NCI-H1417 (cell line): ENCODE measurements around the gene ADPRS.

Experiments
- DNase-seq, 3 experiments: peaks; one replicate each; lab custom pipeline; 2025; lab: John Stamatoyannopoulos, UW

ADPRS gene, protein sequence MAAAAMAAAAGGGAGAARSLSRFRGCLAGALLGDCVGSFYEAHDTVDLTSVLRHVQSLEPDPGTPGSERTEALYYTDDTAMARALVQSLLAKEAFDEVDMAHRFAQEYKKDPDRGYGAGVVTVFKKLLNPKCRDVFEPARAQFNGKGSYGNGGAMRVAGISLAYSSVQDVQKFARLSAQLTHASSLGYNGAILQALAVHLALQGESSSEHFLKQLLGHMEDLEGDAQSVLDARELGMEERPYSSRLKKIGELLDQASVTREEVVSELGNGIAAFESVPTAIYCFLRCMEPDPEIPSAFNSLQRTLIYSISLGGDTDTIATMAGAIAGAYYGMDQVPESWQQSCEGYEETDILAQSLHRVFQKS

DNA sequence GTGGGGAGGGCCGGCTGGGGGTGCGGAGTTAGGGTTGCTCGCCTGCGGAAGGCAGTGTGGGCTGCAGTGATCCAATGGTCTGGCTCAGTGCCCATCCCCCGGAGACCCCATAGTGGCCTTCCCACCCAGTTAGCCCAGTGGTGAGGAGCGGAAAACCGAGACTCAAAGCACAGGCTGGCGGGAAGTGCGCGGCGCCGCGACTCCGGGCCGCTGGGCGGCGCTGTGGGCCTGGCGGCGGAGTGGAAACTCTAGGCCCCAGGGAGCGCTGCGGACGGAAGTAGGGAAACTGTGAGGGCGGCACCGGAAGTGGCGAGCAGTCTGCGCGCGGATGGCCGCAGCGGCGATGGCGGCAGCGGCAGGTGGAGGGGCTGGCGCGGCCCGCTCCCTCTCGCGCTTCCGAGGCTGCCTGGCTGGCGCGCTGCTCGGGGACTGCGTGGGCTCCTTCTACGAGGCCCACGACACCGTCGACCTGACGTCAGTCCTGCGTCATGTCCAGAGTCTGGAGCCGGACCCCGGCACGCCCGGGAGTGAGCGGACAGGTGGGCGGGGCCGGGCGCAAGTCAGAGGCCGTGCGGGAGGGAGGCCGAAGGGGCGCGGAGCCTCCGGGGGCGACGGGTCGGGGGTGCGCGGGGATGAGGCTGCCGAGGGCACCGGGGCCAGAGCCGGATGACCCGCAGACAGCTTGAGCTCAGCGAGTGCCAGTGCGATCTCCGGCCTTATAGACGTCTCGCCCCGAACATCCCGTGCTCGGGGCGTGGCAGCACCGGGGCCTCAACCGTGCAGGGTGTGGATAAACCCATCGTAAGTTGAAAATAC, at the start of gene ADPRS:
Gene ADPRS, plus strand, starts transcription at position 316 of the 816 bp plus-strand sequence. Its CDS starts 13 bp downstream, at position 329.
- DNase-seq: peak; percentile 83 to 90 (median 87)

DNA sequence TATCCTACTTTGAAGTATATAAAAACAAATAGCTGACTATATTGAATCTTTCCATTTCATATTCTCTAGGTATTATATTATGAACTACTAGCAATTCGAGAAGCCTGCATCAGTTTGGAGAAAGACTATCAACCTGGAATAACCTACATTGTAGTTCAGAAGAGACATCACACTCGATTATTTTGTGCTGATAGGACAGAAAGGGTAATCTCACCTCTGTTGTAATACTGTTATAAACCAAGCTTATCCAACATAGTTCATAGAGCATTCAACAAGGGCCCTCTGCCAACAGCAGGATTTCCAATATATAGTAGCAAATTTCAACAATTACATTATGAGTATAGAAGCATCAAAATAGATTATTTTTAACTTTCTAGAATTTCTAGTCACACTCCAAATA, 48.5 kb upstream of the ADPRS start:
- DNase-seq: no peak

DNA sequence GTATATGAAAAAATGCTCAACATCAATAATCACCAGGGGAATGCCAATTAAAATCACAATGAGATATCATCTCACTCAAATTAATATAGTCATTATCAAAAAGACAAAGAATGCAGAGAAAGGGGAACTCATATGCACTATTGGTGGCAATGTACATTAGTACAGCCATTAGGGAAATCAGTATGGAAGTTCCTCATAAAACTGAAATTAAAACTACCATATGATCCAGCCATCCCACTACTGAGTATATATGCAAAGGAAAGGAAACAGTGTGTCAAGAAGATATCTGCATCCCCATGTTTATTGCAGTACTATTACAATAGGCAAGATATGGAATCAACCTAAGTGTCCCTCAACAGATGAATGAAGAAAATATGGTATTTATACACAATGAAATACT, 36.9 kb upstream of the ADPRS start:
- no peak for DNase-seq

DNA sequence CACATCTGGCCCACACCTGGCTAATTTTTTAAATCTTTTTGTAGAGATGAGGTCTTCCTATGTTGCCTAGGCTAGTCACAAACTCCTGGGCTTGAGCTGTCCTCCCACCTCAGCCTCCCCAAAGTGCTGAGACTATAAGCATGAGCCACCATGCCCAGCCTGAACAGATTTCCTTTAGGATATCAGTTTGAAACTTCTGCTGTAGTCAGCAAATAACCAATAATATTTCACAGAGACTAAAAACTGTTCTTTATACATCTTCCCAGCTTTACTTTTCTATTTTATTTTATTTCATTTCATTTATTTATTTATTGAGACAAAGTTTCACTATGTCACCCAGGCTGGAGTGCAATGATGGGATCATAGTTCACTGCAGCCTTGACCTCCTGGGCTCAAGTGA, 34.7 kb upstream of the ADPRS start:
- no peak for DNase-seq

DNA sequence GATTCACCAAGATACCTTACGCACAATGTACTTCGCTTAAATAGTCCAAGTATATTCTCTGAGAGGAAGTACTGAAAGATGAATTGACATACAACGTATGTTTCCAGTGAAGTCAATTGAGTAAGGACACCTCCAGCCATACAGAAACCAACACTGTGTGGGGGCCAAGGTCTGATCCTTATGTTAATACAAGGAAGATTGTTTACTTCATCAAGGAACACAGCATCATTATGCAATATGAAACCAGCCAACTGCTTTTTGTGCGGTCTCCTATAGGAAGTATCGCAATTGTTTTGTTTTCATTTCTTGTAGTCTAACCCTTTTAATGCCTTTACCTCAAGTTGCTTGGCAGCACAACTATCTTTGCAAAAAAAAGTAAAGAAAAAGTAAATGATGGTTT, 33.0 kb upstream of the ADPRS start:
- DNase-seq: no peak

DNA sequence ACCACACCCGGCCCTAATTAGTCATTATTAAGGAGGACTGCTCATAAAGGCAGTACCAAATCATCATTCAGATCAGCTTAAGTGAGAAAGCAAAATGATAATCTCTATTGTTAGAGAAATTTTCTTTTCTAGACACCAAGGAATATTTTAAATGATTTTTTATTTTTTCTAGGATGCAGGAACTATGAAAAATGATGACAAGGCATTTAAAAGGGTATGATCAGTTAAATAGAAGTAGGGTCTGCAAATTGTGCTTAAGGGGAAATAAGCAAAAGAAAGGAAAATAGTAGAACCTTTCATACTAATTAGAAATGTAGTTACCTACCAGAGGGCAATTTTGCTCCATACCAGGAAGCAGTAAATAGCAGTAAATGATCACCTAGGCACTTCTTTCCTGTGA, 26.4 kb upstream of the ADPRS start:
- no peak for DNase-seq

DNA sequence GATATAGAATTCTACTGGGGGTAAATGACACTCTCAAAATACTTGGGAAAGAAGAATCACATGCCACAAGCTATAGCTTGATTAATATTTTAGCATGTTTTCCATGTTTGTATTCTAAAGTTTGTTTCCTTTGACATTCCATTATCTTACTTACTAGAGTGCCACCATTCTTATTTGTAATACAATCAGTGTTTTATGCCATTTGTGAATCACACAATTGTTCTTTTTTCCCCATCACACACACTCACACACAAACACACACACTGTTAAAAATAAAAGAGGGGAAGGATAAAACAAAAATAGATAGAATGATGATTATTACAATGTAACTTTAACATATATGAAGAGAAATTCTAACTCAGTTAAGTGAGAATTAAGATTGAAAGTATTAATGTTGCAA, 20.8 kb upstream of the ADPRS start:
- no peak for DNase-seq

DNA sequence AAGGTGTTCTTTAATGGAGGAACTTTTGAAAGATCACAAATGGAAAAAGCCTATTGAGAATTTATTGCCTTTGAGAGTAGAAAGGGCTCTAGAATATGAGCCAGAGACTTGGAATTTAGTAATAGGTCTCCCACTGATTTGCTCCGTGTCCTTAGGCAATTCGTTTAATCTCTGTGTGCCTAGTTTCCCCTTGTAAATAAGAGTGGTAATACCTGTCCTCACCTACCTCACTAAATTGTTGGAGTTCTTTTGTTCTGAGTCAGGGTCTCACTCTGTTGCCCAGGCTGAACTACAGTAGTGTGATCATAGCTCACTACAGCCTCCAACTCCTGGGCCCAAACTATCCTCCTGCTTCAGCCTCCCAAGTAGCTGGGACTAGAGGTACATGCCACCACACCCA, 19.8 kb upstream of the ADPRS start:
- no peak for DNase-seq

DNA sequence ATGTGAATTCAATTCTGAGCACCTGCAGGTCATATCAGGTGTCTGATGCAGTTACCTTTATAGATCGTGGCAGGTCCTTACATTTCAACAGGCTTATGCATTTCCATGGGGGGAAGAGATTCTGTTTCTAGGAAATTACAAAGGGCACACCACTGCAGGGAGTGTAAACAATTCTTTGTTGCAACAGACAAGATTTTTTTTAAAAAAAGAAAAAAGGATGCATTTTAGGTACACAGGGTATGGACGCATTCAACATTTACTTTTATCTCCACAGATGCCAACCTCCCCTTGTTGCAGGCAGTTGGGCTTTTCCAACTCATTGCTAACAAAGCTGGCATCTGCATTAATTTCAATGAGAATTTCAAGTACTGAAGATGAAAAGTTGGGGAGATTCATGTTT, 18.3 kb upstream of the ADPRS start:
- DNase-seq: peak; percentile 1 to 85 (median 15)

DNA sequence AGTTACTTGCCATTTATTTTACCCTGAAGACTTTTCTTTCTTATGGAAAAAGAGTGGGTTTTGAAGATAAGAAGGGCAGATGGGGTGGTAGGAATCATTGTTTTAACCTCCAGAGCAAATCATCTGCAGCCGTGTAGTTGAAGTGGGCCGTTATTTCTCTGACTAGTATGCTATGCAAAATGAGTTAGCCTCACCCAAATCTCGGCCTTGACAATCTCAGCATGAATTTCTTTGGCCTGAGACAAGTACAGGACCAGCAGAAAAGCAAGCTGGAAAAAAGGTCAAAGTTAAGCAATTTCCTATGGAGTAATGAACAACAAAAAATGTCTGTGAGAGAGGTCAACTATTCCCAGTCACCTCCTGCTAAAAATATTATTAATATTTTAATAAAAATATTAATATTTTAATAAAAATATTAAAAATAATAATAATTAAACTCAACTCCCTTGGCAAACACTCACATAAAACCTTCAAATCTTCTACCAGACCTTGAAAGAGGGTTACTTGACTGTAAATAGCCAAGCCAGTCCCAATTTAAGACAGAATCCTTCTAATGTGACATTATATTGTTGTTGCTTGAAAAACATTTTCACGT, 11.6 kb upstream of the ADPRS start:
- no peak for DNase-seq

DNA sequence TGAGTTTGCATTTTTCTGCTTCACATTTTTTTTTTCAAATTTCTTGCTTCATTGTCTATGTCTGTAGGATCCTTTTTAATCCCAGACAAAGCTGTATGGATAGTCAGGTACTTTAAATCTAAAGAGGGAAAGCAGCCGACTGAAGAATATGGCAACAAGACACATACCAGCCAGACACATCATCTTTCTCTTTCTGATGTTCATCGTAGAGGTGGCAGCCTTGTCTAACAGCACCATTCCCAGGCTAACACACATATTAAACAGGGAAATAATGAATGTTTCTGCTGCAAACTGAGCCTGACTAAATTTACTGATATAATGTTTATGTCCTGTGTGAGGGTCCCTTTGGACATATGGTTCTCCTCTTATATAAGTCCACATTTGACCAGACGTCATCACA, 8.5 kb upstream of the ADPRS start:
- DNase-seq: no peak

DNA sequence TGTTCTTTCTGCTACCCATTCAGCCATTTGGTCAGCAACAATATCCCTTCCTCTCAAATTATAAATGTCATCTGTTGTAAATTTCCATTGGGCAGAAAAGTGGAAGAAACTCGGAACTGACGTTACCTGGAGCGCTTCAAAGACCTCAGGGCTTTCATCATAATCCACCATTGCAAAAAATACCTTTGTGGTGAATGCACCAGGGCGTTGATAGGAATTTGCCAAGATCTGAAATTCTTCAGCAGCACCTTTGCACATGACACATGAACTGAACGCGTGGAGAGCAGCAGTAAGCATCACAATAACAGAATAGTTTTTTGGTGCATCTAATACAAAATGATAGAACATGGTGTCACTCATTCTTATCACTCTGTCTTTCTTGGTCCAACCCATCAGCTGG, 7.9 kb upstream of the ADPRS start:
- no peak for DNase-seq

DNA sequence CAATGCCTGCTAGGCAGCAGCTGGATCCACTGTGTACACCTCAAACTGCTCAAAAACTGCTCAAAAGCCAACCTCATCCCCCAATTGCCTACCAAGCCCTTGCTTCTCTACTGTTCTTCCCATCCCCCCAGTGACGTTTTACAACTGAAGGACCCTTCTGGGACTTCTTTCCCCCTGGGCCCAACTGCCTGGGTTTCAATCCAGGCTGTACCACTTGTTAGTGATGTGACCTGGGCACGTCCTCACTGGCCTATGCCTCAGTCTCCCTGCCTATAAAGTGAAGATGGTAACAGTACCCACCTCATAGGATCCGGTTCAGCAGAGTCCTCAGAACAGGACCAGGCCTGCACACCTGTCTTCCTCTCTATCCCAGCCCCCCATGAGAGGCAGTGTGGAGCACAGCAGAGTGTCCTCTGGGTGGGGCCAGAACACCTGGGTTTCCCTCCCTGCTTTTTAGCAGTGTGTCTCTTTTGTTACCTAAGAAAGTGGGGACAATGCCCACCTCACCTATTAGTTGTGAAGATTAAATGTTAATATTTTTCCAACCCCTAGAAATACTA, 6.7 kb upstream of the ADPRS start:
- DNase-seq: peak in 1 of 3 experiments; percentile 32

DNA sequence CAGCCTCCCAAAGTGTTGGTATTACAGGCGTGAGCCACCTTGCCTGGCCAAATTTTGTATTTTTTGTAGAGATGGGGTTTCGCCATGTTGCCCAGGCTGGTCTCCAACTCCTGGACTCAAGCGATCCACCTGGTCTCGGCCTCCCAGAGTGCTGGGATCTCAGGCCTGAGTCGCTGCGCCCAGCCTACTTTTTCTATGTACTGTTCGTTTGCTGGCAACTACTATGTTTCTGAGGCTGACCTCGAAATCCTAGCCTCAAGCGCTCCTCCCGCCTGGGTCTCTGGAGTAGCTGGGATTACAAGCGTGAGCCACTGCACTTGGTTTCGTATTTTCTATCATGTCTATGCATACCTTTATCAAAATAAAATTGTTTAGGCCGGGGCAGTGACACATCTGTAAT, 5.5 kb upstream of the ADPRS start:
- no peak for DNase-seq

DNA sequence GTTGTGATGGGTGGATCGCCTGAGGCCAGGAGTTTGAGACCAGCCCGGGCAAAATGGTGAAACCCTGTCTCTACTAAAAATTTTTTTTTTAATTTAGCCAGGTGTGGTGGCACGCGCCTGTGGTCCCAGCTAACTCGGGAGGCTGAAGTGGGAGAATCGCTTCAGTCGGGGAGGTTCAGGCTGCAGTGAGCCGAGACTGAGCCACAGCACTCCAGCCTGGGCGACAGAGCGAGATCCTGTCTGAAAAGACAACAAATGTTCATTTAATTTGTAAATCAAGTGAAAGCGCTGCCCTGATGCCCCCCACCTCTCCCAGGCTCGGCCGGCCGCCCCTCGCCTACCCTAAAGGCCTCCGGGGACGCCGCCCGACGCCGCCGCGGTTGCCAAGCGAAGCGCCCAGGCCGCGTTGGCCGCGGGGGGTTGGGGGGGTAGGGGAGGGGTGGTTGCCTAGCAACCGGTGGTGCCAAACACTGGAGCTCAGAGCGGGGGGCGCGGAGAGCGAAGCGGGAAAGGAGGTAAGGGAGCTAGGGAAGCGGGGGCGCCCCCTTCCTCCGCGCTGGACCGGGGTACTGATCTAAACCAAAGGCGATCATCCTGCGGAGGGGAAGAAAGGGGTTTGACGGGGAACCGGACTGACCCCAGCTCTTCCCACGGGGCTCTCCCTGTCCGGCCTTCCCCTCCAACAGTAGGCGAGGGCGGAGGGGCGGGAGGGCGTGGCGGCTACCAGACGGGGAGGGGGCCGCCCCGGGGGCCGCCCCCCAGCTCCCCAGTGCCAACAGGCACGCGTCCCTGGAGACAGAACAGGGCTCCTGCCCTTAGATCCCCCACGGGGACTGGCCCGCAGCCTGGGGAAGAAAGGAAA, 4.8 kb upstream of the ADPRS start, which contains the start of gene TEKT2:
Gene TEKT2, plus strand, starts transcription at position 460 of the 862 bp plus-strand sequence. CDS start 828 bp downstream, outside the sequence.
- peak; percentile 82 to 95 (median 94) for DNase-seq

DNA sequence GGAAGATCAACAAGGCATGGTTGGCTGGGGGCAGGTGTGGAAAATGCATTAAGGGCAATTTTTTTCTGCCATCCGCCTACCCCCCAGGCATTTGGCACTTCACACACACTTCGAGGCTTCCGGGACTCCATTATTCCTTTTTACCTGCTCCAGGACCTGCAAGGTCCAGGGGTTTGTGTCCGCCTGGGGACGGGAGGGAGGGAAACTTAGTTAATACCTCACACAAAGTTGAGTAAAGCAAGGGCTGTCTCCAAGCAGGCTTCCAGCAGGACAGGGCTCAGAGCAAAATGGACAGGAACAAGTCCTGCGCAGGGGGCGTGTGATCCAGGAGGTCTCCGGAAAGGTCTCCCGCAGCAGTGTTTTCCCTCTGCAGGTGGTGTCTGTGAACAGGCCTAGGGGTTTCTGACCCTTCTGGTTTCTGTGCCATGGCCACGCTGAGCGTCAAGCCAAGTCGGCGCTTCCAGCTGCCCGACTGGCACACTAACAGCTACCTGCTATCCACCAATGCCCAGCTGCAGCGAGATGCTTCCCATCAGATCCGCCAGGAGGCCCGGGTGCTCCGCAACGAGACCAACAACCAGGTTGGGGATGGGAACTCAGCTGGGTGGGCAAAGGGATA, 4.1 kb upstream of the ADPRS start:
- DNase-seq: peak in 1 of 3 experiments; percentile 85

DNA sequence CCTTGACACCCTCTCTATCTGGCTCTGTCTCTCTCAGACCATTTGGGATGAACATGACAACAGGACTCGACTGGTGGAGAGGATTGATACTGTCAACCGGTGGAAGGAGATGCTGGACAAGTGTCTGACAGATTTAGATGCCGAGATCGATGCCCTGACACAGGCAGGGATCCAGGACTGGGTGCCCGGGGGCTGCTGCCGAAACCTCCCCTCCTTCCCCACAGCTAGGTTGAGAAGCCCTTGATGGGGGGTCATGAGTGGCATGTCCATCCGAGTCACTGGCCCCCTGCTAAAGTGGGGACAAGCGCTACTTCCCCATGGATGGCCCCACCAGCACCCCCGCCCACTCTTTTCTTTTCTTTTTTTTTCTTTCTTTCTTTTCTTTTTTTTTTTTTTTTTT, 3.6 kb upstream of the ADPRS start:
- no peak for DNase-seq

DNA sequence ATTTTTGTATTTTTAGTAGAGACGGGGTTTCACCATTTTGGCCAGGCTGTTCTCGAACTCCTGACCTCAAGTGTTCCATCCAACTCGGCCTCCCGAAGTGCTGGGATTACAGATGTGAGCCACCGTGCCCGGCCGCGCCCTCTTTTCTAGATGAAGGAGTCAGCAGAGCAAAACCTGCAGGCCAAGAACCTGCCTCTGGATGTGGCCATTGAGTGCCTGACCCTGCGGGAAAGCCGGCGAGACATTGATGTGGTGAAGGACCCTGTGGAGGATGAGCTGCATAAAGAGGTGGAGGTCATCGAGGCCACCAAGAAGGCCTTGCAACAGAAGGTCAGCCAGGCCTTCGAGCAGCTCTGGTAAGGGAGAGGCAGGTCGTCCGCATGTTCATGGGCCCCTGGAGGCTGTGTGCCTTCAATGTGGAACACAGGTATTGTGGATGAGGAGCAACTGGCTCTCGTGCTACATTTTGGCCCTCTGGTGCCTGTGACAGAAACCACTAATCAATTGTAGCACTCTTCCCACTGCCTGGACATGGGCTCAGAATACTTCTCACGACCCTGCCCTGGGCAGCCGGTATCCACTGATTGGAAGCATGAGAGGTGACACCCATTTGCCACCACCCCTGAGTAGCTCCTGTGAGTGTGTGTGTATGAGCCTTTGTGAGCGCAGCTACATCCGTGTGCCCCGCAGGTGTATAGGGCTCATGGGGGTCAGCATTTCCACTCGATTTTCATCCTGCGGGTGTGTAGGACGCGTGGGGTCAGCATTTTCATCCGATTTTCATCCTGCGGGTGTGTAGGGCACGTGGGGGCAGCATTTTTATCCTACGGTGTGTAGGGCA, 2.8 kb upstream of the ADPRS start:
- DNase-seq: no peak

DNA sequence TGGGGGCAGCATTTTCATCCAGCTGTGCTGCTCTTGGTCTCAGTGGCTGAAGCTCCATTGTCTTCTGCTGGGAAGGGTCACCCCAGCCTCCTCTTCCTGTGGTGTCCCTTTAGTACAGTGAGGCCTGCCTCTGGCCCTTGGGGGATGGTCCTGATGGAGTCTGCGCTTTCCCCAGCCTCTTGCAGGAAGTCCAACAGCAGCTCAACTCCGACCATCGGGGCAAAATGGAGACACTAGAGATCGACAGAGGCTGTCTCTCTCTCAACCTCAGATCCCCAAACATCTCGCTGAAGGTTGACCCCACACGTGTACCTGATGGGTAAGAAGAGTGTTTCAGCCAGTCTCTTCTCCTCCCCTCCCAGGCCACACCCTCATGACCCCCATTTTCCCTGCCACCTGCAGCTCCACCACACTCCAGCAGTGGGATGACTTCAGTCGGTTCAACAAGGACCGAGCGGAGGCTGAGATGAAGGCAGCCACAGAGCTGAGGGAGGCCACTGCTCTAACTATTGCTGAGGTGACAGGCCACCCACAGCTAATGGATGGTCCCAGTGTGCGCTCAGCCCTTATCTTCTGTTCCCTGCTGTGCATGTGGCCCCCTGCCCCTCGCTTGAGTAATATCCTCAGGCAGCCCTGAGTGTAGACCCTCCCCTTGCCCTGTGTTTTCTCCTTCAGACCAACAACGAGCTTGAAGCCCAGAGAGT, 2.0 kb upstream of the ADPRS start:
- DNase-seq: no peak
